ENCODE results near the gene CCSAP. TPM values are rescaled to one million over a fixed set of nuclear protein-coding genes. Genes with fewer than 3 reads are reported as not detected.

CCSAP gene
- total RNA-seq, 1 donor from 2014 or later: 12.6 TPM

- Mint-ChIP-seq H3K36me3 (ENCODE audit: low read depth) (peaks cover 2% of the 10 kb centered on the region), H3K4me1 (peaks cover 2% of the 10 kb centered on the region), H3K9me3 (peaks cover 7% of the 10 kb centered on the region), H3K27me3 (peaks cover 53% of the 10 kb centered on the region), H3K4me3 (no peak overlapping the region), H3K27ac (no peak overlapping the region)
- no peak for DNase-seq
- intact Hi-C loops (cut with micrococcal nuclease): loop anchor here (10.0 kb wide), 2 partner anchors 555 to 865 kb away; partner anchors contain the start of gene RNF187
Observed at GRCh38 chr1:229349463-229350385, 6.9 kb upstream of the CCSAP start.

DNA sequence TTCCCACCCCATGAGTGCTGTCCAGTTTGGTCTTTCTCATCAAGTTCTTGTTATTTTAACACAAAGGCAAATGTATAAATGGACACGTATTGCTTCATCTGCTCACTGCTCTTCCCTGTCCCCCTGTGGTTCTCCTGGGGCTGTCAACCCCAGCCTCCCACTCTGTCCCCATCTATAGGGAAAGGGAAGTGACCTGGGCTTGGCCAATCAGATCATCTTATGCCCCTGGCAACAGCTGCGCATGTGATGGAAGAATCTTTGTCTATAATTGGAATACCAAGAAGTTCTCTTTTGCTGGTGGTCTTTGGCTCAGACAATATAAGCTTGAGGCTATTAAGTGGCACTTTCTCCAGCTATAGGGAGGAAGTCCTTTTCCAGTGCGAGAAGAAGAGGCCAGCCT is 4.7 kb upstream of the CCSAP start:
- Mint-ChIP-seq H3K4me1 (peaks cover 7% of the 10 kb centered on the region), H3K4me3 (no peak overlapping the region)
- intact Hi-C loops (cut with micrococcal nuclease): loop anchor here (10.0 kb wide), 2 partner anchors 553 to 863 kb away; partner anchors contain the start of gene RNF187

DNA sequence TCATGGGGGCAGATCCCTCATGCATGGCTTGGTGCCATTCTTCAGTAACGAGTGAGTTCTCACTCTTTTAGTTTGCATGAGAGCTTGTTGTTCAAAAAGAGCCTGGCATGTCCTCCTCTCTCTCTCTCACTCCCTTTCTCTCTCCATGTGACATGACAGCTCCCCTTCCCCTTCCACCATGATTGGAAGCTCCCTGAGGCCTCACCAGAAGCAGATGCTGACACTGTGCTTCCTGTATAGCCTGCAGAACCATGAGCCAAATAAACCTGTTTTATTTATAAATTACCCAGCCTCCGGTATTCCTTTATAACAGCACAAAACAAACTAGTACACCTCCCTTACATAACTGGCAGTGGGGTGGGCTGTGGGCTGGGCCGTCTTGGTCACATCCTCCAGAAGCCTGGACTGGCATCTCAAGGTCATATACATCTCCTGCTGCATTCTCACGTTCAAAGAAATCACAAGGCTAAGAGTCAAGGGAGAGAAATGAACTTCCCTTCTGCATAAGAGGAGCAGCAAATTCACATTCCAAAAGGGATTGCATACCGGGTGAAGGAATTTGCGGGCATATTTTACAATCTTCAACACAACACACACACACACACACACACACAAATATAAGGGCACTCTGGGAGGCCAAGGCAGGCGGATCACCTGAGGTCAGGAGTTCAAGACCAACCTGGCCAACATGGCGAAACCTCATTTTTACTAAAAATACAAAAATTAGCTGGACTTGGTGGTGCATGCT is 2.3 kb upstream of the CCSAP start:
- peaks cover 5% of the 10 kb centered on the region for H3K36me3 Mint-ChIP-seq (ENCODE audit: low read depth)
- no peak for DNase-seq
- intact Hi-C loops (cut with micrococcal nuclease): loop anchor here (5.0 to 10.0 kb wide), 3 partner anchors 58 to 860 kb away; partner anchors contain the start of gene RNF187
- no peak overlapping the region for H3K27ac Mint-ChIP-seq
- peaks cover 36% of the 10 kb centered on the region for H3K27me3 Mint-ChIP-seq
- peaks cover 20% of the 10 kb centered on the region for H3K4me1 Mint-ChIP-seq
- peaks cover 9% of the 10 kb centered on the region for H3K9me3 Mint-ChIP-seq
- peak overlapping the region; percentile 31 for H3K4me3 Mint-ChIP-seq

More for the DNA sequence above, 4.7 kb upstream of the CCSAP start:
- Mint-ChIP-seq H3K36me3 (ENCODE audit: low read depth) (peaks cover 2% of the 10 kb centered on the region), H3K9me3 (peaks cover 9% of the 10 kb centered on the region), H3K27ac (no peak overlapping the region), H3K27me3 (peaks cover 45% of the 10 kb centered on the region)
- no peak for DNase-seq

- H3K27ac Mint-ChIP-seq: no peak overlapping the region
- intact Hi-C loops (cut with micrococcal nuclease): loop anchor here (5.0 to 10.0 kb wide), 3 partner anchors 57 to 859 kb away; partner anchors contain the start of gene RNF187
- peaks cover 12% of the 10 kb centered on the region for H3K36me3 Mint-ChIP-seq (ENCODE audit: low read depth)
- peaks cover 31% of the 10 kb centered on the region for H3K27me3 Mint-ChIP-seq
- peaks cover 9% of the 10 kb centered on the region for H3K9me3 Mint-ChIP-seq
- DNase-seq: no peak
- peak overlapping the region; percentile 91 for H3K4me3 Mint-ChIP-seq
- peaks cover 29% of the 10 kb centered on the region for H3K4me1 Mint-ChIP-seq
Observed at GRCh38 chr1:229344139-229344538, 1.3 kb upstream of the CCSAP start.

DNA sequence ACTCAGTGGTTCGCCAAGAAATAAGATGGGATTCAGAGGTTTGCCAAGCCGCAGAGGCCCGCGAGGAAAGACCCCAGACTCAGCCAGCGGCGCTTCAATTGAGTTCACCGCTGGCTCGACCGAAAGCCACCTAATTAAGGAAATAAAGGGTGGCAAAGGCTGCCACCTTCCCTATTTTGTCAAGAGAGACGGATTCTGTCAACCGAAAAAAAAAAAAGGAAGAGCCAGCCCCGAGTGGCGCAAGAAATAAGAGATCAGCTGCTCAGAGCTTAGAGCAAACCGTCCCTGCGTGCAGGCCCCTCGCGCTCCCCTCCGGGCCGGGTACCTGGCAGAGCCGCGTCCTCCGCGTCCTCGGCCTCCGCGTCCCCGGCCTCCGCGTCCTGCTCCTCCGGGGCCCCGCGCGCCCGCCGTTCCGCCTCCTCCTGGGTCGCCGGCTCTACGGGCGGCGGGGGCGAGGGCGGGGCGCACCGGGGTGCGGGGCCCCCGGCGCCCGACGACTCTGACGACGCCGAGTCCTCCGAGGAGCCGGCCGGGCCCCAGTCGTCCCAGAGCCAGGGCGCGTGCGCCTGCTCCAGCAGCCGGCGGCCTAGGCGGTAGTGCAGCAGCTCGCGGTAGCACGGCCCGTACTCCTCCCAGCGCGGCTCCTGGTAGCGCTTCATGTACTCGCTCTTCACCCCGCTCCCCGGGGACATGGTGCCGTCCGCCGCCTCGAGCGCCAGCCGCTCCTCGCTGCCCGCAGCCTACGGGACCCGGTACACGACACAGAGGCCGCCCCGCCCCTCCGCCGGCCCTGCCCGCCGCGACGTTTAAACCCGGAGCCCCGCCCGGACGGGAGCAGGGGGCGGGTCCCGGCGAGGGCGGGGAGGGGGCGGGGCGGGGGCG is 832 bp downstream of the CCSAP start:
- peaks cover 20% of the 10 kb centered on the region for H3K27me3 Mint-ChIP-seq
- intact Hi-C loops (cut with micrococcal nuclease): loop anchor here (2.0 to 10.0 kb wide), 5 partner anchors 55 to 857 kb away; partner anchors contain the start of genes ABCB10 and RNF187
- peaks cover 15% of the 10 kb centered on the region for H3K36me3 Mint-ChIP-seq (ENCODE audit: low read depth)
- H3K4me1 Mint-ChIP-seq: peaks cover 48% of the 10 kb centered on the region
- H3K27ac Mint-ChIP-seq: peak overlapping the region; percentile 94
- peak; percentile 96 for DNase-seq
- H3K4me3 Mint-ChIP-seq: peak overlapping the region; percentile 91
- H3K9me3 Mint-ChIP-seq: peaks cover 9% of the 10 kb centered on the region

- Mint-ChIP-seq H3K4me1 (peaks cover 52% of the 10 kb centered on the region), H3K27ac (peak overlapping the region; percentile 50), H3K4me3 (peak overlapping the region; percentile 91)
Observed at GRCh38 chr1:229340496-229340895, 2.4 kb downstream of the CCSAP start.

DNA sequence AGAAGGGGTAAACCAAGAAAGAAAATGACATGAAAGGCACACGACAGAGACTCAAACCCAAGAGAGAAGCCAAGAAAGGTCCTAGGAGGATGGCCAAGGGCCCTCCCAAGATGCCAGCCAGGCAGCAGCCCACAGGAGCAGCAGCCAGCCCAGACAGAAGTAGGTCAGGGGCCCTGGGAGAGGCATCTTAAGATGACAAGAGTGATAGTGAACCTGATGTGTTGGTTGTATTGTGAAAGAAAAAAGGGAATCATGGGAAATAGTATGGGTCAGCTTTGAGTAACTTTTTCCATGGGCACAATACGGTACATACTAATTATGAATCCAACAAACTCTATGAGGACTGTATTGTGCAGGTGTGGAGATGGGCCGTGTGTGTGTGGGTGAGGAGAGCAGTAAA is 3.3 kb downstream of the CCSAP start:
- intact Hi-C loops (cut with micrococcal nuclease): loop anchor here (1.0 kb wide), 1 partner anchor 102 kb away; no protein-coding TSS in a partner anchor
- H3K4me1 Mint-ChIP-seq: peaks cover 50% of the 10 kb centered on the region
- peak overlapping the region; percentile 91 for H3K4me3 Mint-ChIP-seq
- H3K9me3 Mint-ChIP-seq: peaks cover 3% of the 10 kb centered on the region
- DNase-seq: no peak
- H3K27me3 Mint-ChIP-seq: peaks cover 2% of the 10 kb centered on the region
- peak overlapping the region; percentile 61 for H3K27ac Mint-ChIP-seq
- H3K36me3 Mint-ChIP-seq (ENCODE audit: low read depth): peaks cover 29% of the 10 kb centered on the region

More at GRCh38 chr1:229340496-229340895, 2.4 kb downstream of the CCSAP start:
- peaks cover 22% of the 10 kb centered on the region for H3K36me3 Mint-ChIP-seq (ENCODE audit: low read depth)
- H3K9me3 Mint-ChIP-seq: peaks cover 9% of the 10 kb centered on the region
- intact Hi-C loops (cut with micrococcal nuclease): loop anchor here (5.0 to 10.0 kb wide), 3 partner anchors 53 to 856 kb away; partner anchors contain the start of gene RNF187
- H3K27me3 Mint-ChIP-seq: peaks cover 12% of the 10 kb centered on the region
- no peak for DNase-seq

DNA sequence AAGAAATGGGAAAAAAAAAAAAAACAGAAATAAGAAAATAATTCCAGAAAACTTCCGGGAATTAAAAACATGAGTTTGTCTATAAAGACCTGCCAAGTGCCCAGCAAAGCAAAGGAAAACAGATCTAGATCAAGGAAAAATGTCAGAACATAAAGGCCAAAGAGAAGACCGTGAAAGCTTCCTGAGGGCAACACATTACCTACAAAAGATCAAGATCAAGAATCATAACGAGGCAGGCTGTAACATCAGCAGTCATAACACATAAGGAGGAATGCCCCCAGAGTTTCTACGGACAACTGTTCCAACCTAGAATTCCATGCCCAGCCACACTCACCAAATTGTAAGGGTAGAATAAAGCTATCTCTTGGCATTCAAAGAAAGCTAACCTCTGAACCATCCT is 3.8 kb downstream of the CCSAP start:
- Mint-ChIP-seq H3K4me1 (peaks cover 50% of the 10 kb centered on the region), H3K36me3 (ENCODE audit: low read depth) (peaks cover 32% of the 10 kb centered on the region), H3K9me3 (peaks cover 6% of the 10 kb centered on the region), H3K27me3 (no peaks in the 10 kb centered on the region), H3K4me3 (peak overlapping the region; percentile 91), H3K27ac (no peak overlapping the region)
- DNase-seq: no peak
- intact Hi-C loops (cut with micrococcal nuclease): loop anchor here (1.0 kb wide), 1 partner anchor 102 kb away; no protein-coding TSS in a partner anchor

DNA sequence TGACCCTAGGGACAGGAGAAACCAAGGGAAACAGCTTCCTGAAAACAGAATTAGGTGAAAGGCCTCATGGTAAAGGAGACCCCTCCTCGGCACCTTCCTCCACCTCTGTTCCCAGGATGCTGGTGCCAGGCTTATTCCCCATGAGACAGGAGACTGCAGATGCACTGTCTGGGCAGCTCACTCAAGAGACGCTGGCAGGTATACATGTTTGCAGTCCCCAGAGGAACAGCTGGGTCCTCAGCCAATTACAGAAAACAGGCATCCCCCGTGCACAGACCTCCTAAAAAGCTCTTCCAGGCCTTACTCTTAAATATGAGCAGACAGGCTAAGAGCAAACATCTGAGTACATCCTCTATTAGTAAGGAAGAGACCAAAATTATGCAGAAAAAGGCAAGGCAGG is 6.5 kb downstream of the CCSAP start:
- intact Hi-C loops (cut with micrococcal nuclease): no loop called here

DNA sequence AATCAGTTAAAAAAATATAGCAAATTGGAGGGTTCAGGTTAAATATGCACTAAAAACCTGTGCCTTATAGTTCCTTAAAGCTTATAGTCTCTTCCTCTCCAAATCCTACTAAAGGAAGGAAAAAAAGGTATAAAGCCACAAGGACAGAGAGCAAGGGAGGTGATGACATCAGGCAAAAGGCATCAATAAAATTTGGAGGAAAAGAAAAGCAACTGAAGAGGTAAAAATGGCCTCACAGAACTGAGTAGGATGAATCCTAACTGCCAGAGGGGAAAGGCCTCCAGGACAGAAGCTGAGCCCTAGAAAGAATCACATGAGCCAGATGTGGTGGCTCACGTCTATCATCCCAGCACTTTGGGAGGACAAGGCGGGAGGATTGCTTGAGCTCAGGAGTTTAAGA is 8.1 kb downstream of the CCSAP start:
- Mint-ChIP-seq H3K4me3 (no peak overlapping the region), H3K9me3 (peaks cover 6% of the 10 kb centered on the region), H3K27ac (no peak overlapping the region), H3K4me1 (peaks cover 28% of the 10 kb centered on the region), H3K27me3 (no peaks in the 10 kb centered on the region), H3K36me3 (ENCODE audit: low read depth) (peaks cover 33% of the 10 kb centered on the region)
- no peak for DNase-seq
- intact Hi-C loops (cut with micrococcal nuclease): no loop called here

More for the DNA sequence above, 6.5 kb downstream of the CCSAP start:
- H3K4me3 Mint-ChIP-seq: no peak overlapping the region
- H3K27ac Mint-ChIP-seq: no peak overlapping the region
- no peaks in the 10 kb centered on the region for H3K27me3 Mint-ChIP-seq
- peaks cover 36% of the 10 kb centered on the region for H3K36me3 Mint-ChIP-seq (ENCODE audit: low read depth)
- no peak for DNase-seq
- H3K4me1 Mint-ChIP-seq: peaks cover 40% of the 10 kb centered on the region
- peaks cover 6% of the 10 kb centered on the region for H3K9me3 Mint-ChIP-seq

DNA sequence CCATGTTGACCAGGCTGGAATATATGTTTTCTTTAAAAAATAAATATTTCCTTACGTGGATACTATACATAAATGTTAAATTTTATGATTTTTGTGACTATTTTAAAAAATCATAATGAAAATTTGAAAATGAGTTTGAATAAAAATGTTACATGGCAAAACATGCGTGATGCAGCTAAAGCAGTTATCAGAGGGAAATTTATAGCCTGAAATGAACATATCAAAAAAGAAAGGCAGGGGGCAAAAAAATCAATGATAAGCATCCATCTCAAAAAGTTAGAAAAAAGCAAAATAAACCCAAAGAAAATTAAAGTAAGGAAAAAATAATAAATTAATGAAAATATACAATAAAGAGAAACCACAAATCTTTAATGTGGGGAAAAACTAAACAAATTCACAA is 8.6 kb downstream of the CCSAP start:
- H3K9me3 Mint-ChIP-seq: peaks cover 6% of the 10 kb centered on the region
- H3K4me1 Mint-ChIP-seq: peaks cover 24% of the 10 kb centered on the region
- no peak overlapping the region for H3K27ac Mint-ChIP-seq
- no peaks in the 10 kb centered on the region for H3K27me3 Mint-ChIP-seq
- H3K36me3 Mint-ChIP-seq (ENCODE audit: low read depth): peaks cover 29% of the 10 kb centered on the region
- no peak for DNase-seq
- H3K4me3 Mint-ChIP-seq: no peak overlapping the region
- intact Hi-C loops (cut with micrococcal nuclease): no loop called here

GRCh38 chr1:229328598-229329362 is 14.1 kb downstream of the CCSAP start:
- Mint-ChIP-seq H3K4me3 (no peak overlapping the region), H3K27me3 (no peaks in the 10 kb centered on the region), H3K36me3 (ENCODE audit: low read depth) (peaks cover 39% of the 10 kb centered on the region), H3K9me3 (no peaks in the 10 kb centered on the region), H3K27ac (no peak overlapping the region), H3K4me1 (peaks cover 29% of the 10 kb centered on the region)
- intact Hi-C loops (cut with micrococcal nuclease): no loop called here
- DNase-seq: no peak
